ENCODE data around the gene LRRC56. TPM values are rescaled to one million over a fixed set of nuclear protein-coding genes. Genes with fewer than 3 reads are reported as not detected.

LRRC56 gene
- total RNA-seq, 1 donor: 0.45 TPM

- no peak for TF ChIP-seq CTCF (IDR thresholded peaks at IDR 0.05; ENCODE audit: insufficient read depth, low read length)
- DNase-seq (ENCODE audit: low read depth): no peak
- H3K4me3 ChIP-seq (ENCODE audit: low read depth, low read length): peak overlapping the region; percentile 69
Observed at GRCh38 chr11:561148-562003, 24.0 kb downstream of the LRRC56 start.

- H3K4me3 ChIP-seq (ENCODE audit: low read depth, low read length): no peak overlapping the region
- no peak for DNase-seq (ENCODE audit: low read depth)
- TF ChIP-seq CTCF (IDR thresholded peaks at IDR 0.05; ENCODE audit: insufficient read depth, low read length): no peak
Observed at GRCh38 chr11:562046-562645, 24.8 kb downstream of the LRRC56 start.

- no peak for TF ChIP-seq CTCF (IDR thresholded peaks at IDR 0.05; ENCODE audit: insufficient read depth, low read length)
- H3K4me3 ChIP-seq (ENCODE audit: low read depth, low read length): no peak overlapping the region
- no peak for DNase-seq (ENCODE audit: low read depth)
Observed at GRCh38 chr11:563066-563811, 25.9 kb downstream of the LRRC56 start.

GRCh38 chr11:563812-564578 is 26.7 kb downstream of the LRRC56 start:
- DNase-seq (ENCODE audit: low read depth): no peak
- no peak for TF ChIP-seq CTCF (IDR thresholded peaks at IDR 0.05; ENCODE audit: insufficient read depth, low read length)
- no peak overlapping the region for H3K4me3 ChIP-seq (ENCODE audit: low read depth, low read length)

GRCh38 chr11:565921-566509 is 28.7 kb downstream of the LRRC56 start:
- TF ChIP-seq CTCF (IDR thresholded peaks at IDR 0.05; ENCODE audit: insufficient read depth, low read length): no peak
- no peak overlapping the region for H3K4me3 ChIP-seq (ENCODE audit: low read depth, low read length)
- DNase-seq (ENCODE audit: low read depth): no peak

Measured in fibroblast of the aortic adventitia (primary cell).